C4-2B (cell line): ENCODE results near the gene ARIH2.

Experiments
- ZFX ChIP-seq: fragments of 450-650 bp; IDR thresholded peaks from 2 replicates; pipeline ENCODE4 v1.6.1; 2017
- TF ChIP-seq, protein P1 (sequence below): fragments of 450-650 bp; conservative IDR thresholded peaks from 2 replicates; pipeline ENCODE4 v1.5.1; 2017; ENCODE audit warnings: mild to moderate bottlenecking

DNA sequence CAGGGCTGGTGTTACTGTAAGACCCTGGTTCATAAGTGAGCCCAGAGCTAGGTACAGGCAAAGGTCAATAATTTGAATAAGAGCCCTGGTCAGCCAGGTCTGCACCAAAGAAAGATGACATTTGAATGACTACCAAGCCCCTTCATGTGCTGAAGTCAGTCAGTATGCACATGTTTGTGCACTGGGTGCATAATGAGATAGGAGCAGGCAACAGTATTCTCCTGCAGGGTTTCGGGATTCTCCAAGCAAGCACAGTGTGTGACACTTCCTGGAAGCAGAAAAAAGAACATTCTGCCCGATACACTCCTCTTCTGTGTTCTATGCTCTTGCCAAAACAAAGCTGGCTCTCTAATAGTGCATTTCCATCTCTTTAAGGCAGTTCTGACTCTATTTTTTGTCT is 116.0 kb downstream of the ARIH2 start:
- TF ChIP-seq, protein P1, sequence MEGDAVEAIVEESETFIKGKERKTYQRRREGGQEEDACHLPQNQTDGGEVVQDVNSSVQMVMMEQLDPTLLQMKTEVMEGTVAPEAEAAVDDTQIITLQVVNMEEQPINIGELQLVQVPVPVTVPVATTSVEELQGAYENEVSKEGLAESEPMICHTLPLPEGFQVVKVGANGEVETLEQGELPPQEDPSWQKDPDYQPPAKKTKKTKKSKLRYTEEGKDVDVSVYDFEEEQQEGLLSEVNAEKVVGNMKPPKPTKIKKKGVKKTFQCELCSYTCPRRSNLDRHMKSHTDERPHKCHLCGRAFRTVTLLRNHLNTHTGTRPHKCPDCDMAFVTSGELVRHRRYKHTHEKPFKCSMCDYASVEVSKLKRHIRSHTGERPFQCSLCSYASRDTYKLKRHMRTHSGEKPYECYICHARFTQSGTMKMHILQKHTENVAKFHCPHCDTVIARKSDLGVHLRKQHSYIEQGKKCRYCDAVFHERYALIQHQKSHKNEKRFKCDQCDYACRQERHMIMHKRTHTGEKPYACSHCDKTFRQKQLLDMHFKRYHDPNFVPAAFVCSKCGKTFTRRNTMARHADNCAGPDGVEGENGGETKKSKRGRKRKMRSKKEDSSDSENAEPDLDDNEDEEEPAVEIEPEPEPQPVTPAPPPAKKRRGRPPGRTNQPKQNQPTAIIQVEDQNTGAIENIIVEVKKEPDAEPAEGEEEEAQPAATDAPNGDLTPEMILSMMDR = no peak
- no peak for TF ChIP-seq ZFX
